Endodermal cell (in vitro differentiated cells): Measurements from ENCODE around the gene SYT5. TPM values are rescaled to one million over a fixed set of nuclear protein-coding genes. Genes with fewer than 3 reads are reported as not detected.

ENCODE experiments used
- DNase-seq: peaks from one replicate; pipeline ENCODE4 v3.0.0-alpha.2; 2017
- H3K27ac ChIP-seq: 2 replicates; pipeline ENCODE4 v1.5.1; 2013; ENCODE audit warnings: mild to moderate bottlenecking, low read depth, low read length, moderate library complexity
- H3K27me3 ChIP-seq: 2 replicates; pipeline ENCODE4 v1.6.1; 2013; ENCODE audit warnings: mild to moderate bottlenecking, low read length, moderate library complexity; ENCODE audit not compliant: insufficient read depth, control insufficient read depth, poor library complexity, severe bottlenecking
- H3K36me3 ChIP-seq: 2 replicates; pipeline ENCODE4 v1.7.0; 2013; ENCODE audit warnings: mild to moderate bottlenecking, low read length, moderate library complexity; ENCODE audit not compliant: control insufficient read depth, insufficient read depth
- H3K4me1 ChIP-seq: one replicate; pipeline ENCODE4 v1.7.0; 2013; ENCODE audit warnings: low read length; ENCODE audit not compliant: control insufficient read depth, insufficient read depth
- H3K4me3 ChIP-seq: 2 replicates; pipeline ENCODE4 v1.5.1; 2013; ENCODE audit warnings: mild to moderate bottlenecking, low read length, moderate library complexity
- H3K9ac ChIP-seq: 2 replicates; pipeline ENCODE4 v1.6.1; 2013; ENCODE audit warnings: mild to moderate bottlenecking, low read length, moderate library complexity; ENCODE audit not compliant: poor library complexity, severe bottlenecking; ENCODE audit errors: extremely low read depth
- H3K9me3 ChIP-seq: 2 replicates; pipeline ENCODE4 v1.6.1; 2013; ENCODE audit warnings: mild to moderate bottlenecking, low read length, moderate library complexity; ENCODE audit not compliant: control insufficient read depth
- H3K27ac Mint-ChIP-seq: 2 replicates; pipeline ENCODE4 v1.8.0; 2020; ENCODE audit warnings: mixed read lengths
- H3K27me3 Mint-ChIP-seq: 2 replicates; pipeline ENCODE4 v1.8.0; 2021; ENCODE audit warnings: mild to moderate bottlenecking, mixed read lengths; ENCODE audit not compliant: insufficient read depth
- H3K36me3 Mint-ChIP-seq: 2 replicates; pipeline ENCODE4 v1.8.0; 2020; ENCODE audit warnings: low read depth, mixed read lengths
- H3K4me1 Mint-ChIP-seq: 2 replicates; pipeline ENCODE4 v1.8.0; 2020; ENCODE audit warnings: mixed read lengths
- H3K4me3 Mint-ChIP-seq: 2 replicates; pipeline ENCODE4 v1.8.0; 2020; ENCODE audit warnings: mild to moderate bottlenecking, moderate library complexity, mixed read lengths
- H3K9me3 Mint-ChIP-seq: 2 replicates; pipeline ENCODE4 v1.8.0; 2020; ENCODE audit warnings: mild to moderate bottlenecking, mixed read lengths
- WGBS, 2 experiments: methylation state at CpG; one replicate each; pipeline versions ENCODE4 v1.1.5 to v1.1.7; 2013; ENCODE audit warnings: missing lambda C conversion rate in 2 of 2, mixed read lengths in 1 of 2; ENCODE audit not compliant: insufficient coverage in 1 of 2, insufficient read length in 1 of 2; 5-methylcytosine and 5-hydroxymethylcytosine counted together
- total RNA-seq, 2 donors: library from RNA; stranded (reverse); fragmentation: NEBNext Ultra II Directional in 1 of 2; extraction: Animal tissue kit (Norgen Biotek cat#: 25700) in 1 of 2; gene quantifications; 2 replicates in 1 of 2; 3 replicates in 1 of 2; pipeline ENCODE4 v1.2.1, GENCODE V29; 2021
- TF ChIP-seq, protein P1 (sequence below): fragments of 200-600 bp; sonication (generic); conservative IDR thresholded peaks from 2 replicates; pipeline ENCODE4 v1.5.0; 2021; ENCODE audit warnings: antibody characterized with exemption, mild to moderate bottlenecking

SYT5 gene
- total RNA-seq, 2 donors from 2014 or later = not detected

DNA sequence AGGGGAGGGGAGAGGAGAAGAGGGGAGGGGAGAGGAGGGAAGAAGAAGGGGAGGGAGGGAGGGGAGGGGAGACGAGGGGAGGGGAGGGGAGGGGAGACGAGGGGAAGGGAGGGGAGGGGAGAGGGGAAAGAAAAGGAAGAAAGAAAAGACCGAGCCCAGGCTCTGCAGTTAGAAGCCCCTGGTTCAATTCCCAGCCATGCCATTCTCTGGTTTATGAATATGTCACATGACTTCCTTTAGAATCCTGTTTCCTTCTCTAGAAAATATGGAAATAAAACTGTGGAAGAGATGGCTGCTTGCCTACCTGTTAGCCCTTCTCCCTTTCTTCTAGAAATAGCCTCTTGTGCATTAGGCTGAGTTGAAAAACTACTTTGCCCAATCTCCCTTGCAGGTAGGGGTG lies 45.4 kb downstream of the SYT5 start:
- no peaks in the 10 kb centered on the region for H3K36me3 Mint-ChIP-seq
- TF ChIP-seq, protein P1, sequence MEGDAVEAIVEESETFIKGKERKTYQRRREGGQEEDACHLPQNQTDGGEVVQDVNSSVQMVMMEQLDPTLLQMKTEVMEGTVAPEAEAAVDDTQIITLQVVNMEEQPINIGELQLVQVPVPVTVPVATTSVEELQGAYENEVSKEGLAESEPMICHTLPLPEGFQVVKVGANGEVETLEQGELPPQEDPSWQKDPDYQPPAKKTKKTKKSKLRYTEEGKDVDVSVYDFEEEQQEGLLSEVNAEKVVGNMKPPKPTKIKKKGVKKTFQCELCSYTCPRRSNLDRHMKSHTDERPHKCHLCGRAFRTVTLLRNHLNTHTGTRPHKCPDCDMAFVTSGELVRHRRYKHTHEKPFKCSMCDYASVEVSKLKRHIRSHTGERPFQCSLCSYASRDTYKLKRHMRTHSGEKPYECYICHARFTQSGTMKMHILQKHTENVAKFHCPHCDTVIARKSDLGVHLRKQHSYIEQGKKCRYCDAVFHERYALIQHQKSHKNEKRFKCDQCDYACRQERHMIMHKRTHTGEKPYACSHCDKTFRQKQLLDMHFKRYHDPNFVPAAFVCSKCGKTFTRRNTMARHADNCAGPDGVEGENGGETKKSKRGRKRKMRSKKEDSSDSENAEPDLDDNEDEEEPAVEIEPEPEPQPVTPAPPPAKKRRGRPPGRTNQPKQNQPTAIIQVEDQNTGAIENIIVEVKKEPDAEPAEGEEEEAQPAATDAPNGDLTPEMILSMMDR = no peak
- no peak for DNase-seq
- Histone ChIP-seq H3K27me3 (no peaks in the 10 kb centered on the region), H3K4me3 (no peak overlapping the region), H3K27ac (no peak overlapping the region), H3K4me1 (no peaks in the 10 kb centered on the region), H3K36me3 (no peaks in the 10 kb centered on the region), H3K9me3 (no peaks in the 10 kb centered on the region), H3K9ac (no peak overlapping the region)
- 86% methylated on average over 1 of the region's 3 CpGs; no CpG with 5 or more reads in 1 of the 2 experiments for WGBS, 2 experiments
- no peak overlapping the region for H3K4me3 Mint-ChIP-seq
- H3K4me1 Mint-ChIP-seq = no peaks in the 10 kb centered on the region
- H3K9me3 Mint-ChIP-seq = no peaks in the 10 kb centered on the region
- H3K27me3 Mint-ChIP-seq = peaks cover 3% of the 10 kb centered on the region
- H3K27ac Mint-ChIP-seq = no peak overlapping the region

DNA sequence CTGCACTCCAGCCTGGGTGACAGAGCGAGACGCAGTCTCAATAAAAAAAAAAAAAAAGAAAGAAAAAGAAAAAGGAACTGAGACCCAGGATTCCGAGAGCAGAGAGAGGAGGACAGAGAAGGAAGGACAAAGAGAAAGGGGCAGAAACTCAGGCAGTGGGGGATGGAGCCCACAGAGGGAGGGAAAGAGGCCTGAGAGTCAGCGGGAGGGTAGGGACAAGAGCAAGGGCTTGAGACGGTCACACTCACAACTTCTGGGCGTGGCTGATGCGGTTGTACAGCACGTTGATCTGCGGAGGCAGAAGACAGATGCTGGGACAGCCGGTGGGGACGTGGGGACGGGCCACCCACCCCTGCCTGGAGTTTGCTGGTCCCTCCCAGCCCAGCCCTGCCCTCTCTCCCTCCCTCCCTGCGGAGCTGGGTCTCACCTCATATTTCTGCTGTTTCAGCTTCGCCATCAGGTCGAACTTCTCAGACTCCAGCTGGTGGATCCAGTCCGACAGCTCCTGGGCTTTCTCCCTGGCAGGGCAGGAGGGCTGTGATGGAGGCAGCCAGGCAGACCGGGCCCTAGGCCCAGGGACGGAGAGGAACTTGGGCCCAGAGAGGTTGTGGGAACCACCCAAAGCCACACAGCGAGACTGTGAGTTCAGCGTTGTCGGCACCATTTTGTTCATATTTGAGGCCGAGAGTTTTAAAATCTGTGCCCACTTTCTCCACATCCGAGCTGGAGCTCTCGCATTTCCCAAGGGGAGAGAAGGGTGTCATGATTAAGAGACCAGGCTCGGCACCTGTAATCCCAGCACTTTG lies 46.2 kb downstream of the SYT5 start:
- Histone ChIP-seq H3K36me3 (no peaks in the 10 kb centered on the region), H3K9ac (no peak overlapping the region), H3K4me3 (no peak overlapping the region), H3K4me1 (no peaks in the 10 kb centered on the region), H3K27me3 (no peaks in the 10 kb centered on the region), H3K27ac (peak overlapping the region; percentile 55), H3K9me3 (no peaks in the 10 kb centered on the region)
- TF ChIP-seq, protein P1 = no peak
- H3K36me3 Mint-ChIP-seq = no peaks in the 10 kb centered on the region
- H3K27ac Mint-ChIP-seq = no peak overlapping the region
- H3K4me1 Mint-ChIP-seq = no peaks in the 10 kb centered on the region
- no peak overlapping the region for H3K4me3 Mint-ChIP-seq
- no peak for DNase-seq
- peaks cover 2% of the 10 kb centered on the region for H3K27me3 Mint-ChIP-seq
- WGBS, 2 experiments = 93 to 97% methylated on average over 16 to 25 of the region's 25 CpGs
- H3K9me3 Mint-ChIP-seq = no peaks in the 10 kb centered on the region

DNA sequence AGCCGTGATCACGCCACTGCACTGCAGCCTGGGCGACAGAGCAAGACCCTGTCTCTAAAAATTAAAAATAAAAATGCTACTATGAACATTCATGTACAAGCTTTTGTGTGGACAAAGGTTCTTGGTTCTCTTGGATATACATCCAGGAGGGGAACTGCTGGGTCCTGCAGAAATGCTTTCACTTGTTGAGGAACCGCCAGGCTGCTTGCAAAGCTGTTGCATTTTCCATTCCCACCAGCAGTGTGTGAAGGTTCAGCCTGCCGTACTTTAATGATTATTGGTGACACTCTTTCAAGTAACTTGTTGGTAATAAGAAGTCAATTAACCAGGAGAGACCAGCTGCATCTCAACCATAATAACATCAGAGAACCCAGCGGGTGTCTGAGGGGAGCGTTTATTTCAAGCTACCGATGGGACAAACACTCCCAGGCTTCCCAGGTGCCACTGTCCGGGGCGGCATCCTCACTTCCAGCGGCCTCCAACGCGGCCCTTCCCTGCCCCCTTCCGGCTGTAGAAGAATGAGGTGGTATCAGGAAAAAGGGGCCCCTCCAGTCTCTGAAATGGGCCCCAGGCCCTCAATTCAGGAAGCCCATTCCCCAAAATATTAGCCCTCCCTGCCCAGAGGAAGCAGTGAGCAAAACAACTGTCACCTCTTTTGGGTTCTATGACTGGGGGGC lies 47.5 kb downstream of the SYT5 start:
- Histone ChIP-seq H3K4me3 (no peak overlapping the region), H3K9ac (no peak overlapping the region), H3K4me1 (no peaks in the 10 kb centered on the region), H3K27ac (no peak overlapping the region), H3K27me3 (no peaks in the 10 kb centered on the region), H3K9me3 (no peaks in the 10 kb centered on the region), H3K36me3 (no peaks in the 10 kb centered on the region)
- no peaks in the 10 kb centered on the region for H3K4me1 Mint-ChIP-seq
- TF ChIP-seq, protein P1 = peak; percentile 63
- H3K9me3 Mint-ChIP-seq = no peaks in the 10 kb centered on the region
- WGBS, 2 experiments = 83 to 95% methylated on average over 8 to 13 of the region's 14 CpGs
- no peaks in the 10 kb centered on the region for H3K36me3 Mint-ChIP-seq
- H3K27me3 Mint-ChIP-seq = peaks cover 2% of the 10 kb centered on the region
- no peak overlapping the region for H3K4me3 Mint-ChIP-seq
- H3K27ac Mint-ChIP-seq = no peak overlapping the region
- DNase-seq = no peak
